GM18909 (cell line): Measurements from ENCODE around the gene HNMT.
"Not testable (repeated sequence)": the region's sequence is repeated elsewhere in the genome, so short reads cannot be mapped to it uniquely, and the experiment has no call there.

Experiments used
- ATAC-seq: cut with Tn5 transposase; IDR thresholded peaks from one replicate; pipeline ENCODE4 v1.9.1; 2021; ENCODE audit warnings: mild to moderate bottlenecking; ENCODE audit not compliant: unreplicated experiment, poor library complexity

The HNMT gene

GRCh38 chr2:138035608-138036217 lies 71.4 kb downstream of the HNMT start:
- ATAC-seq: no peak

- ATAC-seq: no peak
These were observed 72.2 kb downstream of the HNMT start for GRCh38 chr2:138036522-138036921.

GRCh38 chr2:138037090-138037489 lies 72.8 kb downstream of the HNMT start:
- ATAC-seq: no peak

DNA sequence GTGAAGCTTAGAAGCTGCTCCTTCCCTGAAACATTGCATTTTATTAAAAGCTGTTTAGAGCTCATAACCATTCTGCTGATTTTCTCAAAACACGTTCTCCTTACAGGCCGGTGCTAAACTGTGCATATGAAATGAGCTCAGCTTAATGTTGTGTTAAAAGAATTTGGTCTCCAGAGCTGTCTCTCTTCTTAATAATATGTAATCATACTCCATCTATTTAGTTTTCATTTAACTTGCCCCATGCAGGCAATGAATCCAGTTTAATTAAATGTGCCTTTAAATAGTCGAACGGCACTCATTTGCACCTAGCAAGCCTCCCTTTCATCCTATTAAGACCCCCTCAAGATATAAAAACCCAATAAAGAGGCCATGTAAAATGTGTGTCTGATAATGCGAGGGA lies 76.3 kb downstream of the HNMT start:
- no peak for ATAC-seq

DNA sequence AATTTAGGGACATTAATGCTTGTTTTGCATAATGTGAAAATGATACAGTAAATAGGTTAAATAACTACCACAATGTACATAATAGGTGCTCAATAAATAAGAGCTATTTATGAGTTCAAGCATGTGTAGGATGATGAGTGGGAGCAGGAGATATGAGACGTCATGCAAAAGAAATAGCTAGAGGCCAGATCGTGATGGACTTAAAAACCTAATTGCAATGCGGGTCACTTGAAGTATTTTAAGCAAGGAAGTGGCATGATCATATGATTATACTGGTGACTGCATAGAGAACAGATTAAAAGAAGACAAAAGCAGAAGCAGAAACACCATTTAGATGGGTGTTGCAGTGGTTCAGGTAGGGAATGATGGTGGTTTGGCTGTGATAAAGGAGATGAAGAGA lies 78.0 kb downstream of the HNMT start:
- no peak for ATAC-seq

- ATAC-seq: not testable (repeated sequence)
These were observed 79.3 kb downstream of the HNMT start for GRCh38 chr2:138043588-138043987.

DNA sequence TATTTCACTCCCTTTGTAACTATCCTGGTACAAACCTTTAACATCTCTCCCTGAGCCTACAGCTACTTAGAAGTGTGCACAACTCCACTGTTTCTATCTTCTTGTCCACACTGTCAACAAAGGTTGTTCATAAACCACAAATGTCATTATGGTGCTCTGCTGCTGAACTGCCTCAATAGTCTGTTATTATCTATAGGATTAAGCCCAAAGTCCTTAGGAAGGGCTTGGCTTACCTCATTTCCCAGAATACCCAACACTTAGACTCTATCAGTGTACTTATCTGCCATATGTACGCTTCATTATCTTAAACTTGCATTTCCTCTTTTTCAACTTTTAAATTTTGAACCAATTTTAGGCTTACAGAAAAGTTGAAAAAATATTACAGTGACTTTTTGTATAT lies 94.2 kb downstream of the HNMT start:
- no peak for ATAC-seq

DNA sequence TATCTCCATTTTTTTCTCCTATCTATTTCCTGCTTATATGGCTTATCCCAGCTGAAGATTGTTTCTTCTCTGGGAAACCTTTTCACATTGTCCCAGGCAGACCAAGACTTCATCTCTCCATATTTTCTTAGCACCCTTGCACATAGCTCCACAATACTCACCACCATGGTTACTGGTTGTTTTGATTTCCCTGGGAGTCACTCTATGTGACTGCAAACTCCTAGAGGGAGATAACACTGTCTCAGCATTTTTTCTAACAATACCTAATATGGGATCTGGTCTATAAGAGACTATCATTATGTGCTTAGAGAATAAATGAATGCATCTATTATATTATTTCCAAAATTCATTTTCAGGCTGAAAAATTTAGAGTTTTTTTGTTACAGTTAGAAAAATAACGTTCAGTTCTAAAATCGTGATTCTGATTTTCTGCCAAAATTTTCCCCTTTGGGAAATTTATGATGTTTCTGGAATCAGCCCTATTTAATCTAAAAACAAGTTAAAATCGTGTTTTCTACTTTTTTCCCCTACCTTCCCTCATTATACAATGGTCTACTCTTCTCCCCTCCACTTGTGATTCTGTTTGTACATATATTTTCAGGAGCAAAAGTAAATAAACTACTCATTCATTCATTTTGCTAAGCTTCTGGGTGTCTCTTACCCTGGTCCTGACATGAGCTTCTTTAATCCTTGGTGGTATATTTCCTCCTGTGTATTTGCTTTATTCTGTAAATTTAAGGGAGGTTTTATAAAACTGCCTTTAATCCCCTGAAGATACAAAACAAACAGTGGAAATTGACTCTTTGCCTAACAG lies 95.4 kb downstream of the HNMT start:
- ATAC-seq: no peak

DNA sequence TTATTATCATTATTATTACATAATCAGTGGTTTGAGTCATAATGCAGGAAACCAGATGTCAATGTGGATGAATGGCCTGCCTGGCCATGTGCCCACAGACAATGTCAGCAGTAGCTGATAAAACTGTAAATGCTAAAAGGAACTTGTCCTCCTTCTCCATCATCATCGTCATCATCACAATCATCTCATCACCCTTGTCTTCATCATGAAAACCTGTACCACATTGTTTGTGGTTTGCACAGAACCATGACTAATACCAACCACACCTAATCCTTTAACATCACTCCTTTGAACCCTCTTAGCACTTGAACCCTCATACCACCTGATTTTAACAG lies 96.0 kb downstream of the HNMT start:
- no peak for ATAC-seq

DNA sequence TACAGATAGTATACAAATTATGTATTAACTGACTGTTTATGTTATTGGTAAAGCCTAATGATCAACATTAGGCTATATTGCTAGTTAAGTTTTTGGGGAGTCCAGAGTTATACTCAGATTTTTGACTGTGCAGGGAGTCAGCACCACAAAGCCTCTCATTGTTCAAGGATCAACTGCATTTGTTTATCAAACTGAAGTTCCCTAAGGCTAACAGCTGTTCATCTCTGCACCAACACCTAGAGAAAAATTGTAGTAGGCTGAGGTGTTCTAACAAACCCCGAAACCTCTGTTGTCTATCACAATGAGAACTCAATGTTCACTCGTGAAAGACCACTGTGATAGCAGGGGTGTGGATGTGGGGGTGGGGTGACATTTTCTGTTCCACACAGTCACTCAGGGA lies 97.7 kb downstream of the HNMT start:
- ATAC-seq: no peak

DNA sequence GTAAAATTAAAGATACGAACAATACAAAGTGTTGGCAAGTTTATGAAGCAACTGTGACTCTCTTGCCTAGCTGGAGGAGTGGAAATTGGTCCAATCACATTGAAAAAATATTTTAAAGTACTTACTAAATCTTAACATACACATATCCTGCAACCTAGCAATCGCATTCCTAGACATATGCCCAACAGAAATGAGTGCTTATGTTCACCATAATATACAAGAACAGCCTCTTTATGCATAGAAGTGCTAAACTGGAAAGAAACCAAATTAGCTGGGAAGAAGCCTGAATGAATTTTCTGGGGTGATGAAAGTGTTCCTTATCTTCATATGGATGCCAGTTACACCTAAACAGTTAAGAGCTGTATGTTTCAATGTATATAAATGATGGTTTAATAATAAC lies 98.9 kb downstream of the HNMT start:
- no peak for ATAC-seq
